Activated CD4-positive, alpha-beta T cell treated with anti-CD3 and anti-CD28 coated beads, Interleukin-2, amount 50 U/mL, for 48 hours (primary cell): ENCODE data around the gene RNU1-2.
"Not testable (repeated sequence)": the region's sequence is repeated elsewhere in the genome, so short reads cannot be mapped to it uniquely, and the experiment has no call there.

Experiments
- DNase-seq, 2 experiments: peaks; one replicate each; pipeline ENCODE4 v3.0.0-alpha.2; 2020

Gene RNU1-2

DNA sequence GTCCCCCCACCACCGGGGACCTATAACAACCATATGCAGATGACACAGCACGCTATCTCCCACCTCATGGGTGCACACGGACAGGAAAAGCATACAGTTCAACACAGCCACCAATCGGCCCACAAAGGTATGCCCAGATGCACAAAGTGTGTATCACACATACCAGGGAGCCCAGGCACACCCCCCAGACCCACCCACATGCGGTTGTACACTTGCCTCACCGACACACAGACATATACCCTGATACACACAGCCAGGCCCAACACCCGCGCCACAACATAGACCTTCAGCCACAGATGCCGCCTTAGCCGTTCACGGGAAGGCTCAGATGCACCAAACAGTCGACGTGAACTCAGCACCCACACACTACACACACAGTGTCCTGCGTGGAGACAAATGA, 31.5 kb downstream of the RNU1-2 start:
- no peak for DNase-seq

DNA sequence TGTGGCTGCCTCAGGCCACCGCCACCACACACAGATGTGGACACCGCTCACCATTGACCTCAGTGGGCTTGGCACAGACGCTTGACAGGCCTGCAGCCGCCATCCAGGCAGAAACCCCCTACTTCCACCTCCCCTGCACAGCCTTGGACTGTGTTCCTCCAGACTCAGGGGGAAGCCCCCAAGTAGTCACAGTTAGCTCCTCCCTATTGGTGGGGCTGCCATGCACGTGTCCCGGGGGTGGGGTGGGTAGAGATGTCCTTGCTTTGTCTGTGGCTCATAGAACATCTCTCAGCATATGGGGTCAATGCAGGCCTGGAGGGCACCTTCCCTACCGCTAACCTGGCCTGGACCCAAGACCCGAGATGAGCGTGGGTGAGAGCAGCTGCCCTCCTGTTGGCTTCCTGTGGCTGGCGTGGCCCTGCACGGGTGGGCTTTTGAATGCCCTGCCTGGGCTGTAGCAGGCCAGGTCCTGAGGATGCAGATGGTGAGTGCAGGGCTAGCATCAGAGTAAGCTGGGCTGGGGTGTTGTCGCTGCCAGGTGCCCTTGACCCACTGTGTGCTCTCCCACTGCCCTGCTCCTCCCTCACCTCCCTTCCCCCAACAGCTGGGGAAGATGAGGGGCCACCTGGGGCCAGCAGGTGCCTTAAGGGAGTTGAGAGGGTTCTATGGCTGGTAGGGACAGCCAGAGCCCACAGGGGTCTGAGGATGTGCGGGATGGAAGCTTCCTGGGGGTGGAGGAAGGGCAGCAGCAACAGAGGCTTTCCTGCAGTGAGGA, 32.1 kb downstream of the RNU1-2 start:
- DNase-seq = no peak

DNA sequence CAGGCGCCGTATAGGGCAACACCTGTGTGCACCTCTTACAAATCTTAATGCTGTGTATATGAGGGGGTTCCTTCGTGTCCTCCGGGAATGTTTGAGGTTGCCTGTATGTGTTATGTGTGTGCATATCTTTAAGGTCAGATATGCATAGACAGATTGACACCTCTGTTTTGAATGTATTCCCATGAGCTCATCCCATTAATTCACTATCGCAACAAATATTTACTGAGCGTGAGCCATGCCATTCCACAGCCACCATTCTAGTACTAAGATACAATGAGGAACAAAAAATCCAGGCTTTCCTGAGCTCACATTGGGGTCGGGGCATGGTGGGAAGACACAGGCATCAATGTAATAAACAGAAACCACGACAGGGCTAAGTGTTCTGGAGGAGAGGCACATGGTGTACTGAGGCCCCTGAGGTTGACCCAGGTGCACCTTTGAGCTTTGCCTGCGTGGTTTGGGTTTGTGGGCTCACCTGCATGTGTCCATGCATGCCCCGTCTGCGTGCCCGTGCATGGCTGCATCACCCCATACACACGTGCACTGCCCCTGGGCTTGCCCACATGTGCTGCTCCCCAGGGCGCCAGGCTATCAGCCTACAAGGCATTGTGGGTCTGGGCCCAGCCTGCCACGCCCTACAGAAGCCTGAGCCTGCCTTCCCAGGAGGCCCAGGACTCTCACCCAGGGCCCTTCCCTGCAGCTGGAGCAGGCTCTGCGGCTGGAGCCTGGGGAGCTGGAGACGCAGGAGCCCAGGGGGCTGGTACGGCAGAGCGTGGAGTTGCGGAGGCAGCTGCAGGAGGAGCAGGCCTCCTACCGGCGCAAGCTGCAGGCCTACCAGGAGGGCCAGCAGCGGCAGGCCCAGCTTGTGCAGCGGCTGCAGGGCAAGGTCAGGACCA, 33.6 kb downstream of the RNU1-2 start:
- not testable (repeated sequence) for DNase-seq

DNA sequence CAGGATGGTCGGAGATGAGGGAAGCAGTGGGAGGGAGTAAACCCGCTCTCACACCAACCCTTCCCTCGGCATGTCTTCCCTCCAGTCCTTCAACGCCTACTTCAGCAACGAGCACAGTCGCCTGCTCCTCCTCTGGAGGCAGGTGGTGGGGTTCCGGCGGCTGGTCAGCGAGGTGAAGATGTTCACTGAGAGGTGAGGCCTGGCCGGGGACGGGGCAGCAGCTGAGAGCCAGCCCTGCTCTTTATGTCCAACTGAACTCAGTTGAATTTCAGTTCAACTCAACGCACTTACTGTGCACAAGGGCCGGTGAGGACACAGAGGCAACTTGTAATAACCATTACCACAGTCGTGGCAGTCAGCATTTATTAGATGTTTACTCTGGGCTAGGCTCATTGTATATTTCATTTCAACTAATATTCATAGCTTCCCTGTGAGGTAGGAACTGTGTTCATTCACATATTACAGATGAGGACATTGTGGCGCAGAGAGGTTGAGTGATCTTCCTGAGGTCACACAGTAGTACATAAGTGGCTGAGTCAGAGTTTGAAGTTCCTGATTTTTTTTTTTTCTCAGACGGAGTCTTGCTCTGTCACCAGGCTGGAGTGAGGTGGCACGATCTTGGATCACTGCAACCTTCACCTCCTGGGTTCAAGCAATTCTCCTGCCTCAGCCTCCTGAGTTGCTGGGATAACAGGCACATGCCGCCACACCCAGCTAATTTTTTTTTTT, 35.6 kb downstream of the RNU1-2 start:
- DNase-seq = not testable (repeated sequence)

DNA sequence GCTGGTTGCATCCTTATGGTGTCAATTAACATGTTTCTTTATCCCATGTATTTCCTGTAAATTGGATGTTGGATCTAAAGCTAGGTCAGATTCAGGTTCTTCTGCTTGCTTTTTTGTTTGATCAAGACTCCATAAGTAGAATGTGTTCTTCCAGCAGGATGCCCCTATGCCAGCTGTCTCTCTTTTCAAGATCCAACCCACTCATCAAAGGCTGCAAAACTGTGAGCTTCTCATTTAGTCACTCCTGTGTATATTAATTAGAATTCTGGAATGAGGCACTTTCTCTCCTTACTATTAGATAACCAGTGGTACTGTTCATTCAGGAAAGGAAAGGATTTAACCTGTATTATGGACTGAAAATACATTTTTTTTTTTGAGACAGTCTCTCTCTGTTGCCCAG, 38.2 kb downstream of the RNU1-2 start:
- DNase-seq = not testable (repeated sequence)

DNA sequence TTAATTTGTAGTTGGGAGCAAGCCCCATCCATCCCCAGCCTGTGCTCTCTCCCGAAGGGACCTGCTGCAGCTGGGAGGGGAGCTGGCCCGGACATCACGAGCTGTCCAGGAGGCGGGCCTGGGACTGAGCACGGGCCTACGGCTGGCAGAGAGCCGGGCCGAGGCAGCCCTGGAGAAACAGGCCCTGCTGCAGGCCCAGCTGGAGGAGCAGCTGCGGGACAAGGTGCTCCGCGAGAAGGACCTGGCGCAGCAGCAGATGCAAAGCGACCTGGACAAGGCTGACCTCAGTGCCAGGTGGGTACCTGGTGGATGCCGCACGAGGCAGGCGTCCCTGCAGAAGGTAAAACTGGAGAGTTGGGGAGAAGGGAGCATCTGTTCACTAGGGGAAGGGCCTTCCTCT, 40.8 kb downstream of the RNU1-2 start:
- not testable (repeated sequence) for DNase-seq

DNA sequence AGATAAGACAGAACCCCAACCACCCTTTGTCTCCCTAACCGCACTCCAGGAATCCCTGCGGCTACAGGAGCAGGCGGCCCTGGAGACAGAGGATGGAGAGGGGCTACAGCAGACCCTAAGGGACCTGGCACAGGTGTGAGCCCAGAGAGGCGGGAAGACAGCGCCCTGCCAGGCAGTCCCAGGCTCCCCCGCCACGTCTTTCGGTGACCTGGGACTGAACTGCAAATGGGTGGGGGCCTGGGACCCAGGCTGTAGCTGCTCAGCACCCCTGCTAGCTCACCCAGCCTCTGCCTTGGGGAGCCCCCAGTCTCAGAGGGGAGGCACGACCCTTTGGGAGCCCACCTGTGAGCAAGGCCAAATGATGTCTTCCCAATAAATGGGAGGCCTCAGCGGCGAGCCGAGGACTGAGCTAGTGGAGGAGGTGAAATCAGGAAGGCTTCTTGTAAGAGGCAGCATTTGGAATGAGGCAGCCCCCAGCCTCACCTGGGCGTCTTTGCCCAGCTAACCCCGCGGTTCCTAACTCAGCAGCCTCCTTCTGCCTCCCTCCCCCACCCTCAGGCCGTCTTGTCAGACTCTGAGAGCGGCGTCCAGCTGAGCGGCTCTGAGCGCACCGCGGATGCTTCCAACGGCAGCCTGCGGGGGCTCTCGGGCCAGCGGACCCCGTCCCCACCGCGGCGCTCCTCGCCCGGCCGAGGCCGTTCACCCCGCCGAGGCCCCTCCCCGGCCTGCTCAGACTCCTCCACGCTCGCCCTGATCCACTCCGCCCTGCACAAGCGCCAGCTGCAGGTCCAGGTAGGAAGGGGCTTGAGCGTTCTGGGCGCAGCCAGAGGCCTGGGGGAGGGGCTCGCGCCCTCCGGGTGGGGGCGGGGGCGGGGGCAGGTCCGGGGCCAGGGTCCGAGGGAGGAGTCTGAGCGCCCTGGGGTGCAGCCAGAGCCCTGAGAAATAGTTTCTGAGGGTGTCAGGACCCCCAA, 42.9 kb downstream of the RNU1-2 start:
- DNase-seq = no peak

DNA sequence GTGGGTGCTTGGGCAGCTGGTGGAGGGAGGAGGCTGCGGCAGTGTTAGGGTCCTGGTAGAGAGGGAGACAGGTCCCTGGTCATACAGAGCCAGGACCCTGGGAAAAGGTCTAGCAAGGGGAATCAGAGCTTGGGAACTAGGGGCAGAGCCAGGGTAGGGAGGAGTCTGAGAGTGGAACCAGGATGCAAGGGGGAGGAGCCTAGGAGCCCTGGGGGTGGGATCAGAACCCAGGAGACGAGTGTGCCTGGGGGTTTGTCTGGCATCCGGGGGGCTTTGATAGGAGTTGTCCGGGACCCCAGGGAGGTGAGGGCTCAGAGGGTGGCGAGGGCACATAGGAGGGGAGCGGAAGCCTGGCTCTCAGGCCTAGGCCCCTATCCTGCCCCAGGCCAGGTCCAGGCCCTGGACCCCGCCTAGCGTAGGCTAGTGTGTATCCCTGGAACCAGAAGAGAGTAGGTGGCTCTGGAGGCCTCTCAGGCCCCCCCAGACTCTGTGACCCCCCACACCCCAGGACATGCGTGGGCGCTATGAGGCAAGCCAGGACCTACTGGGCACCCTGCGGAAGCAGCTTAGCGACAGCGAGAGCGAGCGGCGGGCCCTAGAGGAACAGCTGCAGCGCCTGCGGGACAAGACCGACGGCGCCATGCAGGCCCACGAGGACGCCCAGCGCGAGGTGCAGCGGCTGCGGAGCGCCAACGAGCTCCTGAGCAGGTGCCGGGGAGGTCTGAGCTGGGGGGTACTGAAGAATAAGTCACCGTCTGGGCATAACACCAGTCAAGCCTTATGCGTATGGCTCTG, 43.8 kb downstream of the RNU1-2 start:
- DNase-seq = not testable (repeated sequence)

DNA sequence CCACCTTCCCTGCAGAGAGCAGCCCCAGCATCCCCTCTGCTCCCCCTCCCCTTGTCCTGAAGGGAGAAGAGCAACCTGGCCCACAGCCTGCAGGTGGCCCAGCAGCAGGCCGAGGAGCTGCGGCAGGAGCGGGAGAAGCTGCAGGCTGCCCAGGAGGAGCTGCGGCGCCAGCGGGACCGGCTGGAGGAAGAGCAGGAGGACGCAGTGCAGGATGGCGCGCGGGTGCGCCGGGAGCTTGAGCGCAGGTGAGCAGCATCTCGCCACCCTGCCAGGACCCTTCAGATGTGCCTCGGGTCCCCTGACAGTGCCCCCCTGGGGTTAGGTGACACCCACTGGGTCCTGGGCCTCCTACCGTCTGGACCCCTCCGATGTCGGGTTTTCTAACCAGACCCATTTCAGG, 48.3 kb downstream of the RNU1-2 start:
- no peak for DNase-seq

DNA sequence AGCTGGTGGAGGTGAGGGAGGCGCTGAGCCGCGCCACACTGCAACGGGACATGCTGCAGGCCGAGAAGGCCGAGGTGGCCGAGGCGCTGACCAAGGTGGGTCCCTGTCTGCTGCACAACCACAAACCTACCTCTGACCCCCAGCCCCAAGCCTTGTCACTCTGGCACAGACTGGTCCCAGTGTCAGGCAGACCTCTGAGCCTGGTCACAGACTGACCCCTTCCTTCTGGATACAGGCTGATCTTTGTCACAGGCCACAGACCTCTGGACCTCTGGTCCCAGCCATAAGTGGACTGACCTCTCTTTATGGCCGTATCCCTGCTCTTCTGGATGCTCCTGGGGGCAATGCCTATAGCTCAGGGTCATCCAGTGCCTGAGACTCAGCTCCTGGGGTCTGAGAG, 49.7 kb downstream of the RNU1-2 start:
- not testable (repeated sequence) for DNase-seq
